Natural killer cell (primary cell): ENCODE data around the gene FFAR1. TPM values are rescaled to one million over a fixed set of nuclear protein-coding genes. Genes with fewer than 3 reads are reported as not detected.
A peak's percentile ranks its signal among the peaks of the same experiment; 100 is the strongest.

ENCODE experiments used
- ATAC-seq, 3 donors: fragments of 150-1000 bp in 2 of 3; fragments of 200-7000 bp in 1 of 3; cut with Tn5 transposase; 1 replicate in 1 of 3; 2 replicates in 2 of 3; pipeline ENCODE4 v1.10.0; 2021; ENCODE audit warnings: mild to moderate bottlenecking in 2 of 3, moderate library complexity in 2 of 3
- DNase-seq, 2 donors: peaks; one replicate each; pipeline versions ENCODE4 v3.0.0 to v3.0.0-alpha.2; 2013 to 2021; ENCODE audit warnings: mixed read lengths in 1 of 2
- H3K27ac ChIP-seq: one replicate; pipeline ENCODE4 v1.5.1; 2013; ENCODE audit warnings: mild to moderate bottlenecking, low read length
- H3K27me3 ChIP-seq: one replicate; pipeline ENCODE4 v1.6.1; 2013; ENCODE audit warnings: low read length; ENCODE audit not compliant: control insufficient read depth, insufficient read depth
- H3K36me3 ChIP-seq: one replicate; pipeline ENCODE4 v1.6.1; 2013; ENCODE audit warnings: low read length; ENCODE audit not compliant: control insufficient read depth, insufficient read depth
- H3K4me1 ChIP-seq: one replicate; pipeline ENCODE4 v1.6.1; 2013; ENCODE audit warnings: low read length; ENCODE audit not compliant: control insufficient read depth, insufficient read depth
- H3K4me3 ChIP-seq: one replicate; pipeline ENCODE4 v1.5.1; 2013; ENCODE audit warnings: low read length
- H3K9me3 ChIP-seq: one replicate; pipeline ENCODE4 v1.6.1; 2013; ENCODE audit warnings: low read length; ENCODE audit not compliant: control insufficient read depth, insufficient read depth
- H3K27ac Mint-ChIP-seq, 2 donors: one replicate each; pipeline ENCODE4 v1.8.0; 2022; ENCODE audit warnings: mild to moderate bottlenecking in 2 of 2, mixed read lengths in 2 of 2, moderate library complexity in 1 of 2
- H3K27me3 Mint-ChIP-seq, 2 donors: one replicate each; pipeline ENCODE4 v1.8.0; 2022; ENCODE audit warnings: low read depth in 2 of 2, mixed read lengths in 2 of 2
- H3K36me3 Mint-ChIP-seq: one replicate; pipeline ENCODE4 v1.8.0; 2022; ENCODE audit warnings: mixed read lengths
- H3K4me1 Mint-ChIP-seq, 2 donors: one replicate each; pipeline ENCODE4 v1.8.0; 2022; ENCODE audit warnings: mixed read lengths in 2 of 2
- H3K4me3 Mint-ChIP-seq: one replicate; pipeline ENCODE4 v1.8.0; 2022; ENCODE audit warnings: mild to moderate bottlenecking, moderate library complexity, mixed read lengths
- H3K9me3 Mint-ChIP-seq, 2 donors: one replicate each; pipeline ENCODE4 v1.8.0; 2022; ENCODE audit warnings: mixed read lengths in 2 of 2
- CTCF ChIP-seq: fragments of 200-600 bp; IDR thresholded peaks from one replicate; pipeline ENCODE4 v1.8.0; 2022; ENCODE audit warnings: antibody characterized with exemption
- WGBS: methylation state at CpG from one replicate; pipeline ENCODE4 v1.1.7; 2013; ENCODE audit warnings: missing lambda C conversion rate; ENCODE audit not compliant: insufficient coverage; 5-methylcytosine and 5-hydroxymethylcytosine counted together
- intact Hi-C: fragments of 100-400 bp; cut with micrococcal nuclease; formaldehyde crosslinking; loops from one replicate; pipeline ENCODE4 v1.14.2; 2022
- total RNA-seq, 4 donors: library from RNA; stranded (reverse); fragments of 120-200 nt in 1 of 4; gene quantifications; one replicate each; pipeline versions ENCODE4 v1.2.3 to v1.2.4, GENCODE V29; 2013 to 2022

The FFAR1 gene
- total RNA-seq, 3 donors from 2014 or later (not counting 1 experiment from before 2014, with no cell fraction given): 0.30 to 0.47 TPM; not detected in 1

GRCh38 chr19:35329323-35329722, 18.4 kb upstream of the FFAR1 start:
- ATAC-seq (no peak), DNase-seq (no peak)
- Histone ChIP-seq H3K9me3 (no peaks in the 10 kb centered on the region), H3K36me3 (no peaks in the 10 kb centered on the region), H3K27me3 (no peaks in the 10 kb centered on the region), H3K4me3 (peak overlapping the region; percentile 56), H3K27ac (peak overlapping the region; percentile 73), H3K4me1 (peaks cover 12% of the 10 kb centered on the region)
- WGBS: 59% methylated on average over 4 of the region's 4 CpGs
- Mint-ChIP-seq H3K9me3 (no peaks in the 10 kb centered on the region), H3K4me3 (no peak overlapping the region), H3K27ac (no peak overlapping the region), H3K4me1 (no peaks in the 10 kb centered on the region), H3K27me3 (peaks cover 15 to 28% of the 10 kb centered on the region in 2 donors), H3K36me3 (no peaks in the 10 kb centered on the region)
- intact Hi-C loops: no loop called here
- TF ChIP-seq CTCF: no peak

GRCh38 chr19:35330475-35330874, 17.2 kb upstream of the FFAR1 start:
- intact Hi-C loops: no loop called here
- 62% methylated on average over 5 of the region's 7 CpGs for WGBS
- no peaks in the 10 kb centered on the region for H3K4me1 Mint-ChIP-seq
- ATAC-seq (no peak), DNase-seq (no peak)
- H3K4me3 ChIP-seq: peak overlapping the region; percentile 56
- no peaks in the 10 kb centered on the region for H3K36me3 ChIP-seq
- TF ChIP-seq CTCF: no peak
- H3K27ac Mint-ChIP-seq: no peak overlapping the region
- H3K27ac ChIP-seq: peak overlapping the region; percentile 73
- H3K4me3 Mint-ChIP-seq: no peak overlapping the region
- no peaks in the 10 kb centered on the region for H3K9me3 ChIP-seq
- no peaks in the 10 kb centered on the region for H3K36me3 Mint-ChIP-seq
- peaks cover 12% of the 10 kb centered on the region for H3K4me1 ChIP-seq
- H3K27me3 ChIP-seq: no peaks in the 10 kb centered on the region
- H3K27me3 Mint-ChIP-seq: peaks cover 15 to 28% of the 10 kb centered on the region in 2 donors
- no peaks in the 10 kb centered on the region for H3K9me3 Mint-ChIP-seq

GRCh38 chr19:35331551-35332214, 16.0 kb upstream of the FFAR1 start:
- H3K27me3 Mint-ChIP-seq: peaks cover 15 to 24% of the 10 kb centered on the region in 2 donors
- intact Hi-C loops: no loop called here
- H3K27ac ChIP-seq: peak overlapping the region; percentile 11
- H3K9me3 Mint-ChIP-seq: no peaks in the 10 kb centered on the region
- peak overlapping the region; percentile 29 for H3K4me3 ChIP-seq
- H3K9me3 ChIP-seq: no peaks in the 10 kb centered on the region
- no peaks in the 10 kb centered on the region for H3K36me3 Mint-ChIP-seq
- no peaks in the 10 kb centered on the region for H3K27me3 ChIP-seq
- H3K27ac Mint-ChIP-seq: no peak overlapping the region
- no peak for TF ChIP-seq CTCF
- WGBS: 75% methylated on average over 12 of the region's 14 CpGs
- ATAC-seq: no peak
- H3K4me1 Mint-ChIP-seq: no peaks in the 10 kb centered on the region
- H3K4me1 ChIP-seq: peaks cover 12% of the 10 kb centered on the region
- H3K36me3 ChIP-seq: no peaks in the 10 kb centered on the region
- no peak overlapping the region for H3K4me3 Mint-ChIP-seq
- DNase-seq: no peak

- no peak for ATAC-seq
- peaks cover 15 to 21% of the 10 kb centered on the region in 2 donors for H3K27me3 Mint-ChIP-seq
- no peaks in the 10 kb centered on the region for H3K36me3 ChIP-seq
- H3K36me3 Mint-ChIP-seq: no peaks in the 10 kb centered on the region
- WGBS: 22% methylated on average over 12 of the region's 12 CpGs
- H3K9me3 Mint-ChIP-seq: no peaks in the 10 kb centered on the region
- no peaks in the 10 kb centered on the region for H3K27me3 ChIP-seq
- TF ChIP-seq CTCF: no peak
- no peaks in the 10 kb centered on the region for H3K4me1 Mint-ChIP-seq
- H3K9me3 ChIP-seq: no peaks in the 10 kb centered on the region
- H3K27ac ChIP-seq: no peak overlapping the region
- H3K4me1 ChIP-seq: peaks cover 12% of the 10 kb centered on the region
- DNase-seq: peak in 1 of 2 donors; percentile 57
- H3K4me3 Mint-ChIP-seq: no peak overlapping the region
- no peak overlapping the region for H3K27ac Mint-ChIP-seq
- peak overlapping the region; percentile 11 for H3K4me3 ChIP-seq
- intact Hi-C loops: no loop called here
Observed at GRCh38 chr19:35332817-35333216, 14.9 kb upstream of the FFAR1 start.
